ENCODE measurements around the gene FAM219A. TPM values are rescaled to one million over a fixed set of nuclear protein-coding genes. Genes with fewer than 3 reads are reported as not detected.

The FAM219A gene
- total RNA-seq, 1 donor: 2.0 TPM

GRCh38 chr9:34463098-34463900 lies 4.9 kb upstream of the FAM219A start:
- no peak overlapping the region for H3K4me3 ChIP-seq (ENCODE audit: low read length)
- peaks cover 16% of the 10 kb centered on the region for H3K27me3 ChIP-seq (ENCODE audit: insufficient read depth, low read length)
- H3K9me3 ChIP-seq (ENCODE audit: low read depth, low read length): no peaks in the 10 kb centered on the region
- H3K4me1 ChIP-seq (ENCODE audit: insufficient read depth, low read length): peaks cover 5% of the 10 kb centered on the region

GRCh38 chr9:34459941-34460340 lies 1.6 kb upstream of the FAM219A start:
- H3K9me3 ChIP-seq (ENCODE audit: low read depth, low read length): no peaks in the 10 kb centered on the region
- H3K4me1 ChIP-seq (ENCODE audit: insufficient read depth, low read length): peaks cover 24% of the 10 kb centered on the region

GRCh38 chr9:34459356-34459755 lies 986 bp upstream of the FAM219A start:
- Histone ChIP-seq H3K27me3 (ENCODE audit: insufficient read depth, low read length) (peaks cover 4% of the 10 kb centered on the region), H3K9me3 (ENCODE audit: low read depth, low read length) (no peaks in the 10 kb centered on the region), H3K4me1 (ENCODE audit: insufficient read depth, low read length) (peaks cover 24% of the 10 kb centered on the region), H3K4me3 (ENCODE audit: low read length) (no peak overlapping the region)

More at GRCh38 chr9:34459941-34460340, 1.6 kb upstream of the FAM219A start:
- H3K4me3 ChIP-seq (ENCODE audit: low read length): no peak overlapping the region
- H3K27me3 ChIP-seq (ENCODE audit: insufficient read depth, low read length): peaks cover 4% of the 10 kb centered on the region

- Histone ChIP-seq H3K4me3 (ENCODE audit: low read length) (peak overlapping the region; percentile 8), H3K9me3 (ENCODE audit: low read depth, low read length) (no peaks in the 10 kb centered on the region), H3K4me1 (ENCODE audit: insufficient read depth, low read length) (peaks cover 24% of the 10 kb centered on the region), H3K27me3 (ENCODE audit: insufficient read depth, low read length) (peaks cover 4% of the 10 kb centered on the region)
Observed at GRCh38 chr9:34458959-34459340, 580 bp upstream of the FAM219A start.

GRCh38 chr9:34457266-34458012 lies 931 bp downstream of the FAM219A start:
- Histone ChIP-seq H3K9me3 (ENCODE audit: low read depth, low read length) (no peaks in the 10 kb centered on the region), H3K4me1 (ENCODE audit: insufficient read depth, low read length) (peaks cover 24% of the 10 kb centered on the region), H3K4me3 (ENCODE audit: low read length) (peak overlapping the region; percentile 46), H3K27me3 (ENCODE audit: insufficient read depth, low read length) (peaks cover 4% of the 10 kb centered on the region)

- H3K4me3 ChIP-seq (ENCODE audit: low read length): no peak overlapping the region
- H3K4me1 ChIP-seq (ENCODE audit: insufficient read depth, low read length): peaks cover 24% of the 10 kb centered on the region
- H3K9me3 ChIP-seq (ENCODE audit: low read depth, low read length): no peaks in the 10 kb centered on the region
- H3K27me3 ChIP-seq (ENCODE audit: insufficient read depth, low read length): peaks cover 4% of the 10 kb centered on the region
Observed at GRCh38 chr9:34456746-34457145, 1.6 kb downstream of the FAM219A start.

- Histone ChIP-seq H3K4me1 (ENCODE audit: insufficient read depth, low read length) (peaks cover 24% of the 10 kb centered on the region), H3K27me3 (ENCODE audit: insufficient read depth, low read length) (no peaks in the 10 kb centered on the region), H3K4me3 (ENCODE audit: low read length) (no peak overlapping the region), H3K9me3 (ENCODE audit: low read depth, low read length) (no peaks in the 10 kb centered on the region)
Observed at GRCh38 chr9:34456151-34456550, 2.2 kb downstream of the FAM219A start.

- H3K27me3 ChIP-seq (ENCODE audit: insufficient read depth, low read length): no peaks in the 10 kb centered on the region
- no peak overlapping the region for H3K4me3 ChIP-seq (ENCODE audit: low read length)
- H3K9me3 ChIP-seq (ENCODE audit: low read depth, low read length): no peaks in the 10 kb centered on the region
- H3K4me1 ChIP-seq (ENCODE audit: insufficient read depth, low read length): peaks cover 24% of the 10 kb centered on the region
Observed at GRCh38 chr9:34454571-34455065, 3.8 kb downstream of the FAM219A start.

GRCh38 chr9:34452568-34452967 lies 5.8 kb downstream of the FAM219A start:
- H3K4me3 ChIP-seq (ENCODE audit: low read length): no peak overlapping the region
- peaks cover 16% of the 10 kb centered on the region for H3K4me1 ChIP-seq (ENCODE audit: insufficient read depth, low read length)
- H3K27me3 ChIP-seq (ENCODE audit: insufficient read depth, low read length): no peaks in the 10 kb centered on the region
- no peaks in the 10 kb centered on the region for H3K9me3 ChIP-seq (ENCODE audit: low read depth, low read length)

- Histone ChIP-seq H3K4me3 (ENCODE audit: low read length) (no peak overlapping the region), H3K4me1 (ENCODE audit: insufficient read depth, low read length) (peaks cover 7% of the 10 kb centered on the region), H3K27me3 (ENCODE audit: insufficient read depth, low read length) (no peaks in the 10 kb centered on the region), H3K9me3 (ENCODE audit: low read depth, low read length) (no peaks in the 10 kb centered on the region)
Observed at GRCh38 chr9:34451545-34451944, 6.8 kb downstream of the FAM219A start.

GRCh38 chr9:34451135-34451534 lies 7.2 kb downstream of the FAM219A start:
- peaks cover 4% of the 10 kb centered on the region for H3K4me1 ChIP-seq (ENCODE audit: insufficient read depth, low read length)
- H3K27me3 ChIP-seq (ENCODE audit: insufficient read depth, low read length): no peaks in the 10 kb centered on the region

GRCh38 chr9:34450644-34451043 lies 7.7 kb downstream of the FAM219A start:
- Histone ChIP-seq H3K4me3 (ENCODE audit: low read length) (no peak overlapping the region), H3K27me3 (ENCODE audit: insufficient read depth, low read length) (no peaks in the 10 kb centered on the region)

More at GRCh38 chr9:34451135-34451534, 7.2 kb downstream of the FAM219A start:
- H3K9me3 ChIP-seq (ENCODE audit: low read depth, low read length): no peaks in the 10 kb centered on the region
- H3K4me3 ChIP-seq (ENCODE audit: low read length): no peak overlapping the region

GRCh38 chr9:34446951-34447350 lies 11.4 kb downstream of the FAM219A start:
- no peak overlapping the region for H3K4me3 ChIP-seq (ENCODE audit: low read length)

More at GRCh38 chr9:34450644-34451043, 7.7 kb downstream of the FAM219A start:
- H3K9me3 ChIP-seq (ENCODE audit: low read depth, low read length): no peaks in the 10 kb centered on the region
- H3K4me1 ChIP-seq (ENCODE audit: insufficient read depth, low read length): no peaks in the 10 kb centered on the region

GRCh38 chr9:34446468-34446891 lies 11.9 kb downstream of the FAM219A start:
- no peak overlapping the region for H3K4me3 ChIP-seq (ENCODE audit: low read length)
- peaks cover under 1% of the 10 kb centered on the region for H3K4me1 ChIP-seq (ENCODE audit: insufficient read depth, low read length)
- no peaks in the 10 kb centered on the region for H3K9me3 ChIP-seq (ENCODE audit: low read depth, low read length)
- H3K27me3 ChIP-seq (ENCODE audit: insufficient read depth, low read length): no peaks in the 10 kb centered on the region

More at GRCh38 chr9:34446951-34447350, 11.4 kb downstream of the FAM219A start:
- Histone ChIP-seq H3K9me3 (ENCODE audit: low read depth, low read length) (no peaks in the 10 kb centered on the region), H3K27me3 (ENCODE audit: insufficient read depth, low read length) (no peaks in the 10 kb centered on the region), H3K4me1 (ENCODE audit: insufficient read depth, low read length) (no peaks in the 10 kb centered on the region)

GRCh38 chr9:34443976-34444375 lies 14.4 kb downstream of the FAM219A start:
- H3K9me3 ChIP-seq (ENCODE audit: low read depth, low read length): no peaks in the 10 kb centered on the region
- no peak overlapping the region for H3K4me3 ChIP-seq (ENCODE audit: low read length)
- peaks cover 8% of the 10 kb centered on the region for H3K4me1 ChIP-seq (ENCODE audit: insufficient read depth, low read length)
- no peaks in the 10 kb centered on the region for H3K27me3 ChIP-seq (ENCODE audit: insufficient read depth, low read length)

Data from mononuclear cell (primary cell).